ENCODE measurements around the gene METTL18. TPM values are rescaled to one million over a fixed set of nuclear protein-coding genes. Genes with fewer than 3 reads are reported as not detected.
A peak's percentile ranks its signal among the peaks of the same experiment; 100 is the strongest.

METTL18 gene
- 9.3 and 12.7 TPM in 2 replicates for total RNA-seq
- long read RNA-seq, transcript METTL18-202 (2 exons, 1,521 nt), result major isoform, 40 of 55 reads
- long read RNA-seq, transcript METTL18-203 (2 exons, 850 nt), result minor isoform, 13 of 55 reads
- long read RNA-seq, partial matches to known transcripts, result 0 of 55 reads
- long read RNA-seq, other reads (novel, unspliced or antisense), result 2 of 55 reads

DNA sequence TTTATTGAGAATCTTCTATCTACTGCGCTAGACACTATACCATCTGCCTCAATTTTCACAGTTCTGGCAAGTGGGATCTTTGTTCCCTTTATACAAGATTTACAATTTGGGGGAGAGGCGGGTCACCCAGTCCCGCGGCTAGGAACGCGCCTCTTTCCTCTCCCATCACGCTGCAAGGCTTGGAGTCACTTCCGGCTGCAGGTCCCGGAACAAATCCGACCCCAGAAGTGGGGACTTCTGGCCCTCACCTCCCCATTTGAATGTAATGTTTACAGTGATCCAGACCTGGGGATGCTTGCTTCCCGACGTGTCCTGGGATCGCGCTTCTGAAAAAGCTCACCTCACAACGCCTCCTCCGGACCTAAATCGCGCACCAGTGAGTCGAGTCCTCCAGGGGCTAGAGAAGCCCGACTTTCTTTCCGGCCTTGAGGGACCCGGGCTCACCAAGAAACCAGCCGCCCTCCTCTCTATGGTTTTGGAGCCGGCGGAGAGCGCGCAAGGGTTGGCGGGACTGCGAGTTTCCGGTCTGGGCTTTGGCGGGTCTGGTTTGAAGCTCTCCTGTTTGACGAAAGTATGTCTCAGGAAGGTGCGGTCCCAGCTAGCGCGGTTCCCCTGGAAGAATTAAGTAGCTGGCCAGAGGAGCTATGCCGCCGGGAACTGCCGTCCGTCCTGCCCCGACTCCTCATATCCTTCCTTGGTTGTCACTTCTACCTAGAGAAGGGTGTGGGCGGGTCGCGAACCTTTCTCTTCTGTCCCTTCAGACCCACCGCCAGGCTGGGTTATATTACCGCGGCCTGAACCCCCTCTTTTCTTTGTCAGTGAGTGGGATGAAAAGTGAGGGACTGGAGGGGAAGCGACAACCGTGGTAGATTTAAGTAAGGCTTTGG is at the start of gene METTL18:
Gene METTL18, minus strand, starts transcription at position 378 of the 887 bp plus-strand sequence. CDS start 1,212 bp downstream, outside the sequence.
- peaks cover 26% of the 10 kb centered on the region for H3K4me1 Mint-ChIP-seq (ENCODE audit: low read depth)
- H3K4me3 Mint-ChIP-seq (ENCODE audit: low read depth), result peak within 1 kb of the TSS; percentile 99
- no peaks in the 10 kb centered on the region for H3K9me3 Mint-ChIP-seq (ENCODE audit: low read depth)

DNA sequence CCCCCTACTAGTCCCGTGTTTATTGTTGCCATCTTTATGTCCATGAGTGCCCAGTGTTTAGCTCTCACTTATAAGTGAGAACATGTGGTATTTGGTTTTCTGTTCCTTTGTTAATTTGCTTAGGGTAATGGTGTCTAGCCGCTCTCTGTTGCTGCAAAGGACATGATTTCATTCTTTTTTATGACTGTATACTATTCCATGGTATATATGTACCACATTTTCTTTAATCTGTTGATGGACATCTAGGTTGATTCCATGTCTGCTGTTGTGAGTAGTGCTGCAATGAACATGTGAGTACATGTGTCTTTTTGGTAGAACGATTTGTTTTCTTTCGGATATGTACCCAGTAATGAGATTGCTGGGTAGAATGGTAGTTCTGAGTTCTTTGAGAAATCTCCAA is 44.2 kb upstream of the METTL18 start:
- Mint-ChIP-seq H3K9me3 (ENCODE audit: low read depth) (peaks cover 26% of the 10 kb centered on the region), H3K27ac (no peak overlapping the region), H3K4me3 (ENCODE audit: low read depth) (no peak overlapping the region), H3K27me3 (no peaks in the 10 kb centered on the region), H3K4me1 (ENCODE audit: low read depth) (no peaks in the 10 kb centered on the region), H3K36me3 (ENCODE audit: insufficient read depth) (peaks cover 47% of the 10 kb centered on the region)
- no peak for DNase-seq (ENCODE audit: low spot score, unreplicated experiment)
- TF ChIP-seq, protein P1, sequence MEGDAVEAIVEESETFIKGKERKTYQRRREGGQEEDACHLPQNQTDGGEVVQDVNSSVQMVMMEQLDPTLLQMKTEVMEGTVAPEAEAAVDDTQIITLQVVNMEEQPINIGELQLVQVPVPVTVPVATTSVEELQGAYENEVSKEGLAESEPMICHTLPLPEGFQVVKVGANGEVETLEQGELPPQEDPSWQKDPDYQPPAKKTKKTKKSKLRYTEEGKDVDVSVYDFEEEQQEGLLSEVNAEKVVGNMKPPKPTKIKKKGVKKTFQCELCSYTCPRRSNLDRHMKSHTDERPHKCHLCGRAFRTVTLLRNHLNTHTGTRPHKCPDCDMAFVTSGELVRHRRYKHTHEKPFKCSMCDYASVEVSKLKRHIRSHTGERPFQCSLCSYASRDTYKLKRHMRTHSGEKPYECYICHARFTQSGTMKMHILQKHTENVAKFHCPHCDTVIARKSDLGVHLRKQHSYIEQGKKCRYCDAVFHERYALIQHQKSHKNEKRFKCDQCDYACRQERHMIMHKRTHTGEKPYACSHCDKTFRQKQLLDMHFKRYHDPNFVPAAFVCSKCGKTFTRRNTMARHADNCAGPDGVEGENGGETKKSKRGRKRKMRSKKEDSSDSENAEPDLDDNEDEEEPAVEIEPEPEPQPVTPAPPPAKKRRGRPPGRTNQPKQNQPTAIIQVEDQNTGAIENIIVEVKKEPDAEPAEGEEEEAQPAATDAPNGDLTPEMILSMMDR (IDR thresholded peaks at IDR 0.05; ENCODE audit: unreplicated experiment), result no peak

More for the DNA sequence above, at the start of gene METTL18:
- Mint-ChIP-seq H3K36me3 (ENCODE audit: insufficient read depth) (peaks cover 9% of the 10 kb centered on the region), H3K27ac (peak within 1 kb of the TSS; percentile 99), H3K27me3 (no peaks in the 10 kb centered on the region)
- peak; percentile 67 for DNase-seq (ENCODE audit: low spot score, unreplicated experiment)
- TF ChIP-seq, protein P1 (IDR thresholded peaks at IDR 0.05; ENCODE audit: unreplicated experiment), result no peak

DNA sequence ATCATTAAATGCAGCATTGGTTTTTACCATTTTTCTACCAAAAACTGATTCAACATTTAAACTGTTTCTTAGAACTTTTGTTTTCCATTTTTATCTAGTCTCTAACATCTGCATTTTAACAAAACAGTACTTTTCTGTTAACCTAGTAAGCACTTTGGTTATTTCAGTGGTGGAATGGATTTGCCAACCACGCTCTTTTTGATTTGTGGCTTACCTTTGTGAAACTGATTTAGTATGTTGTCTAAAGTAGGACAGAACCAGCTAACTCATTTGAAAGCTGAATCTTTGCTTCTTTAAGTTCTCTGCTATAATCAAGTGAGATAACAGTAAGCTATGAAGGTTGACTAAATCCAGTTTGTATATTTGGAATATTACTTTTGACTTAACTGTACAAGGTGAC is 41.5 kb upstream of the METTL18 start:
- H3K4me3 Mint-ChIP-seq (ENCODE audit: low read depth), result no peak overlapping the region
- no peaks in the 10 kb centered on the region for H3K4me1 Mint-ChIP-seq (ENCODE audit: low read depth)

DNA sequence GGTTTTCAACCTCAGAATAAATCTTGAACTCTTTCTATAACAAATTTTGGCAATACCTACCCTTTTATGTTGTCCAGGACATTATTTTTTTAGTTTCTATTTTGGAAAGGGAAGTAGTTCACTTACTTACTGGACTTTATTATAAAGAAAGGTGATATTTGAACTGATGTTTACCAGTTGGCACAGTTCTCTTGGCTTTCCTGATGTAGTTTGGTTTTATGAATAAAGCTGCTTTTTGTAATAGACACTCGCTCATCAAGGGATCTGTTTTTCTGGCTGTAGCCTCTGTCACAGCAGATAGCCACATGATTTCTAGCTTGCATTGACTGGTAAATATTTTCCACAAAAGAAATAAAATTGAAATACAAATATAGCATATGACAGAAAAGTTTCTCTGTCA is 40.9 kb upstream of the METTL18 start:
- no peak overlapping the region for H3K27ac Mint-ChIP-seq
- peaks cover 35% of the 10 kb centered on the region for H3K36me3 Mint-ChIP-seq (ENCODE audit: insufficient read depth)
- H3K9me3 Mint-ChIP-seq (ENCODE audit: low read depth), result peaks cover 17% of the 10 kb centered on the region
- H3K4me1 Mint-ChIP-seq (ENCODE audit: low read depth), result no peaks in the 10 kb centered on the region
- TF ChIP-seq, protein P1 (IDR thresholded peaks at IDR 0.05; ENCODE audit: unreplicated experiment), result no peak
- H3K4me3 Mint-ChIP-seq (ENCODE audit: low read depth), result no peak overlapping the region
- no peak for DNase-seq (ENCODE audit: low spot score, unreplicated experiment)
- H3K27me3 Mint-ChIP-seq, result no peaks in the 10 kb centered on the region

More for the DNA sequence above, 41.5 kb upstream of the METTL18 start:
- DNase-seq (ENCODE audit: low spot score, unreplicated experiment), result no peak
- TF ChIP-seq, protein P1 (IDR thresholded peaks at IDR 0.05; ENCODE audit: unreplicated experiment), result no peak
- H3K27me3 Mint-ChIP-seq, result no peaks in the 10 kb centered on the region
- peaks cover 22% of the 10 kb centered on the region for H3K9me3 Mint-ChIP-seq (ENCODE audit: low read depth)
- H3K36me3 Mint-ChIP-seq (ENCODE audit: insufficient read depth), result peaks cover 41% of the 10 kb centered on the region
- H3K27ac Mint-ChIP-seq, result no peak overlapping the region

DNA sequence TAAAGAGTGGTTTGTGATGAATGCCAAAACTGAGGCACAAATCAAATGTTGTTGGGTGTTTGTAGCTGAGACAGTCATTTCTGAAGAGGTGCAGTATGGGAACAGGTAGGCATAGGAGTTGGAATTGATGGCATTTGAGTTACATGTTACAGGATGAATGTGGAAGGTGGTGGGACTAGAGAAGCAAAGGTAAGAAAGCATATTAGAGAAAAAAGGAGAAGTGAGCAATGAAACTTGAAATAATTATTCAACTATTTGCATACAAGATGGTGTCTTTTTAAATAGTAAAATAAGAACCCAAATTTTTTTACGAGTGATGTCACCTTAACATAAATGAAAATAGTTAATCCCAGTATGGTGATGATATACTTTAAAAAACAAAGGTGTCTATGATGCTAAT is 40.2 kb upstream of the METTL18 start:
- no peak for DNase-seq (ENCODE audit: low spot score, unreplicated experiment)
- peaks cover 12% of the 10 kb centered on the region for H3K9me3 Mint-ChIP-seq (ENCODE audit: low read depth)
- H3K27ac Mint-ChIP-seq, result no peak overlapping the region
- peaks cover 31% of the 10 kb centered on the region for H3K36me3 Mint-ChIP-seq (ENCODE audit: insufficient read depth)
- H3K27me3 Mint-ChIP-seq, result no peaks in the 10 kb centered on the region
- no peak overlapping the region for H3K4me3 Mint-ChIP-seq (ENCODE audit: low read depth)
- TF ChIP-seq, protein P1 (IDR thresholded peaks at IDR 0.05; ENCODE audit: unreplicated experiment), result no peak
- no peaks in the 10 kb centered on the region for H3K4me1 Mint-ChIP-seq (ENCODE audit: low read depth)

Data from progenitor cell of endocrine pancreas (in vitro differentiated cells).